NCI-H2227 treated with DMSO at 0.1 percent for 48 hours (cell line): ENCODE results near the gene CD200R1L.
"Not testable (repeated sequence)": the region's sequence is repeated elsewhere in the genome, so short reads cannot be mapped to it uniquely, and the experiment has no call there.

Experiments used
- DNase-seq: peaks from one replicate; lab custom pipeline; 2025; lab: John Stamatoyannopoulos, UW

The CD200R1L gene, protein sequence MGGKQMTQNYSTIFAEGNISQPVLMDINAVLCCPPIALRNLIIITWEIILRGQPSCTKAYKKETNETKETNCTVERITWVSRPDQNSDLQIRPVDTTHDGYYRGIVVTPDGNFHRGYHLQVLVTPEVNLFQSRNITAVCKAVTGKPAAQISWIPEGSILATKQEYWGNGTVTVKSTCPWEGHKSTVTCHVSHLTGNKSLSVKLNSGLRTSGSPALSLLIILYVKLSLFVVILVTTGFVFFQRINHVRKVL

DNA sequence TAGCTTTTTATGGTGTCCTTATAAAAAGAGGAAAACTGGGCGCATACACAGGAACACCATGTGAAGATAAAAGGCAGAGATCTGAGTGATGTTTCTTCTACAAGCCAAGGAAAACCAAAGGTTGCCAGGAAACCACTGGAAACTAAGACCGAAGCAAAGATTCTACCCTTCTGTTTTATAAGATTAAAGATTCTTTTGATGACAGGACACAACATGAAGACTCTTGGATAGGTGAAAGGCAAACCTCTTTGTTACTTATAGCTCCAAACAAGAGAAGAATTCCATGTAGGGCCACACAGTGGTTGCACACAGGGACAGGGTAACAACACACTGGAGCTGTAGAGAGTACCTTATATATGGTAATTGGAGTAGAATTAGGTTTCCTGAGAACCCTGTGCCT lies at the start of gene CD200R1L:
Gene CD200R1L, minus strand, starts transcription at position 101 of the 400 bp plus-strand sequence. CDS start 17,497 bp downstream, outside the sequence.
- no peak for DNase-seq

DNA sequence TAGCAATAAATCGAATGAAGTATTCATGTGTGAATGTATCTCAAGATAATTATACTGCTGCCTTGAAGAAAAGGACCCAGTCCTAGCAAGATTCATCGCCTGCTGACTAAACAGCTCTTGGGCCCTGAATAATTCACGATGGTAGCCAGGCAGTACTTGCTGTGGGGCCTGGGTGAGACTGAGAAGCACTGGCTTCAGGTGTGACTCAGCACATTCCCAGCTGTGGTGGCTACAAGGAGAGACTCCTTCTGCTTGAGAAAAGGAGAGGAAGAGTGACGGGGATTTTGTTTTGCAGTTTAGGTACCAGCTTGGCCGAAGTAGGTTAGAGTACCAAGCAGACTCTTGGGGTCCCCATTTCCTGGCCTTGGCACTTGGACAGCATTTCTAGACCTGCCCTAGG lies 47.6 kb upstream of the CD200R1L start:
- DNase-seq: no peak

DNA sequence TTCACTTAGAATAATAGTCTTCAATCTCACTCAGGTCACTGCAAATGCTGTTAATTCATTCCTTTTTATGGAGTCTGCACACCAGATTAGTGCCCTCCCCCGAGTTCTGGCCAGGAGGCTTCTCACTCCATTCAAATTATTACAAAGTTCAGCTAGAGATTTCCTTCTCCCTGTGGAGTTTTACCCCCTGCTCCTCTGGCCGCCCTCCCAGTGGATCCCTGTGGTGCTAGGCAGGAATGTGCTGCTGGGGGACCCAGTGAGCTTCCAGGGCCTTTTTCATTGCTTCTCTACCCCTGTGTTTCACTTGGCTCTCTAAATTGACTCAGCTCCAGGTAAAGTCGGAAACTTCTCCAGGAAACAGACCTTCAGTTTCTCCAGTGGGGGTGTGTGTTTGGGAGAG lies 42.7 kb upstream of the CD200R1L start:
- no peak for DNase-seq

DNA sequence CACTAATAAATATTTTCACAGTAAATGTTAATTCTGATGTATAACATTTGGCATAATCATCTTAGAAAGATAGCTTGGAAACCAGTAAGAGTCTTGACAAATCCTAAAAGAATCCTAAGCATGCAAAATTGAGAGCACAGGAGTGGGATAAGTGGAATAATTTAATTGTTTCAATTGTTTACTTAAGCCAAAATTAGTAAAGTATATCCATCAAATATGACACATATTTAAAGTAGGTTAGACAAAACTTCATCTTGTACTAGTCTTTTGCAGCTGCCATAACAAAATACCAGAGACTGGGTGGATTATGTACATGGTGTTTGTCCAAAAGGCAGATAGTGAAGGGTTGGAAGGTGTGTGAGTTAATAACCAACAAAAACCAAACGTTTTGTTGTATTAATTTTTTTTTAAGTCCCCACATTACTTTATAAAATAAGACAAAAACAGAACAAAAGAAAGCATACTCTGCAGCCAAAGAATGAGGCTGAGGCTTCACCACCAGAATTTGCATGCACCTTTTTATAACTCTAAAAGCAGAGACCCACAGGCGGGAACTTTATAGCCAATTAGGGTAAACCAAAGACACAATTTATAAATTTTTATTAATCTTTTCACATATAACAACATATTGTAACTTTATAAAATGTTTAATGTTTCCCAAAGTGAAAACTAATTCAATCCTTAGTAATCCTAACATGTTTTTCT lies 41.9 kb upstream of the CD200R1L start:
- DNase-seq: no peak

DNA sequence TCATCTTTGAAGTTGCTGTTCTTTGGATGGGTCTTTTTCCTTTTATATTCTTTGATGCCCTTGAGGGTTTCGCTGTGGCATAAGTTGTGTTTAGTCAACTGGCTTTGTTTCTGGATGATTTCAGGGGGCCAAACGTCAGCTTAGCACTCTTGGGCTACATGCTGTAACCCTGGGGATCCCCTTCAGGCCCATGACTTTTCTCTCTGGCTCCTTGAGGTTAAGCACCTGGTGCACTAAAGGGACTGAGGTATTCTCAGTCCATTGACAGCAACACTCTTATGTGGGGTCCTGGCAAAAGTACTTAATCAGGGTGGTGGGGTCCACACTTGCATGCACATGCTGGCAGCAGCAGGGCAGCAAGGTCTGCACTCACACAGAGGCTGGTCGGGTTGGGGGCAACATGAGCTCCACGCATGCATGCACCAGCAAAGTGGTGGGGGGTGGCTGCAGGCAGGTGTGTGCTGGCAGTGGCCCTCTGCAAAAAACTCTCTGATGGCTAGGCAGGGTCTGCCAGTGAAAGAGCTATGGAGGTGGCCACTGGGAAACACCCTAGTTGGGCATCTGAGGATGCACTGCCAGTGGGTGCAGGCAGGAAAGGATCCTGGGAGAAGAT lies 38.1 kb upstream of the CD200R1L start:
- no peak for DNase-seq

DNA sequence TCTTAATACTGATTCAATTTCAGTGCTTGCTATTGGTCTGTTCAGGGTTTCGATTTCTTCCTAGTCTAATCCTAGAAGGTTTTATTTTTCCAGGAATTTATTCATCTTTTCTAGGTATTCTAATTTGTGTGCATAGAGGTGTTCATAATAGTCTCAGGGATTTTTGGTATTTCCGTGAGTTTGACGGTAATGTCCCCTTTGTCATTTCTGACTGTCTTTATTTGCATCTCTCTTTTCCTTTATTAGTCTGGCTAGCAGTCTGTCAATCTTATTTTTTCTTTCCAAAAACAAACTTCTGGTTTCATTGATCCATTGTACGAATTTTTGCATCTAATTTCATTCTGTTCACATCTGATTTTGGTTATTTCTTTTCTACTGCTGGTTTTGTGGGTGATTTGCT lies 35.2 kb upstream of the CD200R1L start:
- DNase-seq: no peak

DNA sequence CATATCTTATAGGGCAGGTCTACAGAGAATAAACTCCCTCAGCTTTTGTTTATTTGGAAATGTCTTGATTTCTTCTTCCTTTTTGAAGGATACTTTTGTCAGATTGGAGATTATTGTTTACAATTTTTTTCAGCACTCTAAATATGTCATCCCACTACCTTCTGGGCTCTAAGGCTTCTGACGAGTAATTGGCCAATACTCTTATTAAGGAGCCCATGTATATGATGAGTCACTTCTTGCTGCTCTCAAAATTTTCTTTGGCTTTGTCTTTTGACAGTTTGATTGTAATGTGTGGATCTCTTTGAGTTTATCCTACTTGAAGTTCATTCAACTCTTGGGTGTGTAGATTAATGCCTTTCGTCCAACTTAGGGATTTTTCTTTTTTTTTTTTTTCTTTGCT lies 28.9 kb upstream of the CD200R1L start:
- DNase-seq: no peak

DNA sequence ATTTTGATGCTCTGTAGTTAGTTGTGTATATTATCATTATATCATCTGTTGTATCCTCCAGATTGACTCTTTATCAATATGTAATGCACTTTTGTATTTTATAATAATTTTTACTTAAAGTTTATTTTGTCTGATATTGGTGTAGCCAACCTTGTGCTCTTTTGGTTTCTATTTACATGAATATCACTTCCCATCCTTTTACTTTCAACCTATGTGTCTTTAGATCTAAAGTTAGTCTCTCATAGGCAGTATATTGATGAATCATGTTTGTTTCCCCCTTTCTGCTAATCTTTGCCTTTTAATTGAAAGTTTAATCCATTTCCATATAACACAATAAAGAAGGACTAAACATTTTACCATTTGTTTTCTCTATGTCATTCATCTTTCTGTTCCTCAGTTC lies 28.1 kb upstream of the CD200R1L start:
- no peak for DNase-seq

DNA sequence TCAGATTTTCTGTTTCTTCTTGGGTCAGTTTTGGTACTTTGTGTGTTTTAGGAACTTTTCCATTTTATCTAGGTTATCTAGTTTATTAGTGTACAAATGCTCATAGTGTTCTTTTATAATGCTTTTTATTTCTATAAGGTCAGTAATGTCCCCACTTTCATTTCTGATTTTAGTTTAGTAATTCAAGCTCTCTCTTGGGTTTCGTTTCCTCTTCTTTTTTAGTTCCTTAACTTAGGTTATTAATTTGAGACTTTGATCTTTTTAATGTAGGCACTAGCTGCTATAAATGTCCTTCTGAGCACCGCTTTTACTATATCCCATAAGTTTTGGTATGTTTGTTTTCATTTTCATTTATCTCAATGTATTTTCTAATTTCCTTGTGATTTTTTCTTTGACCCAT lies 27.0 kb upstream of the CD200R1L start:
- DNase-seq: no peak

DNA sequence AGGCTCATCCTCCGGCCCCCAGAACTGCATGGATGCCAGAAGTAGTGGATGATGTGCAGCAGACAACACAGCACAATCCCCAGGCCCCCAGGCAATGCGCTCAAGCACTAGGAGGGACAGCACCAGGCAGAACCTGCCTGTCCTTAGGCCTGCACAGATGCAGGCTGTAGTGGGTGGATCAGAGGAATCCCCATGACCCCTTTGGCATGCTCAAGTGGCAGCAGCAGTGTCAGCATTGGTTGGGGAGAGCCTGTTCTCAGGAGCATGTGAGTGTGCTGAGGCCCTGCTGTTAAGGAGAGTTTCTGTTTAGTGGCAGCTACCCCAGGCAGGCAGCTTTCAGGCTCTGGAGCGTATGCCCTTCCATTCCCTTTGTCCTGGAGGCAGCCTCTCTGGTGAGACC lies 25.1 kb upstream of the CD200R1L start:
- no peak for DNase-seq

DNA sequence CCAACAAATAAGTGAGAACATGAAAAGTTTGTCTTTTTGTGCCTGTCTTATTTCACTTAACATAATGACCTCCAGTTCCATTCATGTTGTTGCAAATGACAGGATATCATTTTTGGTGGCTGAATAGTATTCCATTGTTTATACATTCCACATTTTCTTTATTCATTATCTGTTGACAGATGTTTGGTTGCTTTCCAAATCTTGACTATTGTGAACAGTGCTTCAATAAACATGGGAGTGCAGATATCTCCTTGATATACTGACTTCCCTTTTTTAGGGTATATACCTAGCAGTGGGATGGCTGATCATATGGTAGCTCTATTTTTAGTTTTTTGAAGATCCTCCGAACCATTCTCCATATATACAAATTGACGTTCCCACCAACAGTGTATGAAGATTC lies 19.1 kb upstream of the CD200R1L start:
- DNase-seq: no peak

DNA sequence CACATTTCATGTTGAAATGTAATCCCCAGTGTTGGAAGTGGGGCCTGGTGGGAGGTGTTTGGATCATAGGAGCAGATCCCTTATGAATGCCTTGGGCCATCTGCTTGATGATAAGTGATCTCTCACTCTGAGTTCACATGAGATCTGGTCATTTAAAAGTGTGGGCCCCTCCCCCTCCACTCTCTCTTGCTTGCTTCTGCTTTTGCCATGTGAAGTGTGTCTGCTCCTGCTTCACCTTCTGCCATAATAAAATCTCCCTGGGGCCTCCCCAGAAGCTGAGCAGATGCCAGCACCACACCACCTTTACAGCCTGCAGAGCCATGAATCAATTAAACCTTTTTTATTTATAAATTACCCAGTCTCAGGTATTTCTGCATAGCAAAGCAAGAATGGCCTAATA lies 14.2 kb upstream of the CD200R1L start:
- DNase-seq: no peak

DNA sequence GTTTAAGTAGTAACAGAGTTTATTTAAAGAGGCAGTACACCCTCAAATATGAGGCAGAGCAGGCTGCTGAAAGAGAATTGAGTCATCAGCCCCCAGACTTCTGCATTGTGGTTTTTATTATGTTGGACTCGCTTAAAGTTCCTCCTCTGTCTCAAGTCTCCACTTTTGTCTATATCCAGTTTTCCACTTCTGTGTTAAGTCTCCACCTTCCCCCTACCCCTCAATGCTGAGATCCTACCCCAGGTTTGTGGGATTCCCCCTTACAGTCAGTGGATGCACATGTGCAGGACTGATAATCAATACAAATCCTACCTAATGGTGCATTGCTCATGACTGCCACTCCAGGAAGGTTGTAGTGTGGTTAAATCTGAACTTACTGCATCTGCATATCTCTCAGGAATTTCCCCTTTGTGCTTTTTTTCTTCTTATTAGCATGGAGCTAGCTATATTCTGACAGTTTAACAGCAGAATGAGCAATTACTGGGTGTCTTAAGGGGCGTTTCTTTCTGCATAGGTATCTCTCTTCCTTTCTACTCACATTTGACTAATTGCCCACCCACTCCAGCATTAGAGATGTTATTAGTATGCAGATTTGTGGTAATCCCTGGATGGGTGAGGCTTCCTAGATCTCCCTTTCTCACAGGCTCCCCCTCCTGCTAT lies 11.9 kb upstream of the CD200R1L start:
- no peak for DNase-seq

DNA sequence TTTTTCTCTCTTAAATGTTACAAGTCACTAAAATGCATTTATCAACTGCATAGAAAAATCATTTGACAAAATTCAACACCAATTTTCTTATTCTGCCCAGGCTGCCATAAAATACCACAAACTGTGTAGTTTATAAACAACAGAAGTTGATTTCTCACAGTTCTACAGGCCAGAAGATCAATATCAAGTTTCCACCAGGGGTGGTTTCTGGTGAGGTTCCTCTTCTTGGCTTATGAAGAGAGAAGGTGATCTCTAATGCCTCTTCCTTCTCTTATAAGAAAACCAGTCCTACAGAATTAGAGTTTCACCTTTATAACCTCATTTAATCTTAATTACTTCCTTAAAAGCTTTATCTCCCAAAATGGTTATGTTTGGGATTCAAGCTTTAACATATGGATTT lies 10.9 kb upstream of the CD200R1L start:
- DNase-seq: no peak

DNA sequence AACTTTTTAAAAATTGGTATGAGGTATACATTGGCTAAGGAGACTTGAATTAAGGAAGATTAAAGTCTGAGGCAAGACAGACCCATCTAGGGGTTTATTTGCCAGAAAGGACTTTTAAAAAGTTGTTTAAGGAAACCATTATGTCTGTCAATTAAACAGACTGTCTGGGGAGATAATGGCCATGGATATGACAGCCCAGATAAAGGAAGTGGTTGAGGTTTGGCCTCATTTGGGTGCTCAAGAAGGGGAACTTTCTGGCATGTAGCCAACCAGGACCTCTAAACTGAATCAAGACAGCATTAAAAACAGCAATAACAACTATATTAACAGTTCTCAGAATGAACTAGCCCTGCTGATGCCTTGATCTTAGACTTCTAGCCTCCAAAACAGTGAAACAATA lies 9.9 kb upstream of the CD200R1L start:
- DNase-seq: no peak

DNA sequence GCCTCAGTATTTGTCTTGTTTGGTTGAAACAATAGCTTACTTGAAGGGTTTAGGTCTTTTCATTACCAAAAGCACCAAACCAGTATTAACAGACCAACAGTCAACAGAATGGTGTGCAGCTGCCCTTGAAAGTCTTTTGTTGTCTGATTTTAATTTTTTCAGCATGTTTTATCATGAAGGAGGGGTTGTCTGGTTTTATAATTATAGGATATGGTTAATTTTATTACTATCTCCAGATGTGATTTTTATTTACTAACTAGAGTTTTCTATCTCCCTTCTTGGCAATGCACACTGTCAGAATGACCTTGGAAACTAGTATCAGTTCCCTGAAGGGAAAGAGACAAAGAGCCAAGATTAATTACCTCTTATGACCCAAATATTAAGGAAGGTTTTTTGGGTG lies 9.2 kb upstream of the CD200R1L start:
- DNase-seq: no peak

DNA sequence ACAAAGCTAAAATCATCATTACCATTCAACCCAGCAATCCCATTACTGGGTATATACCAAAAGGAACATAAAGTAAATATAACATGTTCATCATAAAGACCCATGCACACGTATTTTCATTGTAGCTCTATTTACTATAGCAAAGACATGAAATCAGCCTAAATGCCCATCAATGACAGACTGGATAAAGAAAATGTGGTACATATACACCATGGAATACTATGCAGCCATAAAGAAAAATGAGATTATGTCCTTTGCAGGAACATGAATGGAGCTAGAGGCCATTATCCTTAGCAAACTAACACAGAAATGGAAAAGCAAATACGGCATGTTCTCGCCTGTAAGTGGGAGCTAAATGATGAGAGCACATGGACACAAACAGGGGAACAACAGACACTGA lies 8.4 kb upstream of the CD200R1L start:
- not testable (repeated sequence) for DNase-seq

DNA sequence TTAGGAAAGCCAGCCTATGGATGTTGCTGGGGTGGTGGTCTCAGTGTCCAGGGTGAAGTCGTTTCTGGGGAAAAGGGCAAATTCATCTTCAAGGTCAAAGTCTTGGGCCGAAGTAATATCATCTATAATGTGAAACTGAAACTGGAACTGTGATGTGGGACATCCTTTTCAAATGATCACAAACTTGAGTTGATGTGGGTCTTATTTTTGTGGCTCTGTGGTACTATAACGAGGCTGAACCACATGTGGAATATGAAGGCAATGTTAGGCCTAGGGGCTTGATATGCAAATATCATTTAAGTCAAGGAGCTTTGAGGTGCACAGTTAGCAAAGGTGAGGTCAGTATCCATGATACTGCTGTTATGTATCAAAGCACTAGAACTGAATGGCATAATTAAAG lies 1.5 kb upstream of the CD200R1L start:
- no peak for DNase-seq

DNA sequence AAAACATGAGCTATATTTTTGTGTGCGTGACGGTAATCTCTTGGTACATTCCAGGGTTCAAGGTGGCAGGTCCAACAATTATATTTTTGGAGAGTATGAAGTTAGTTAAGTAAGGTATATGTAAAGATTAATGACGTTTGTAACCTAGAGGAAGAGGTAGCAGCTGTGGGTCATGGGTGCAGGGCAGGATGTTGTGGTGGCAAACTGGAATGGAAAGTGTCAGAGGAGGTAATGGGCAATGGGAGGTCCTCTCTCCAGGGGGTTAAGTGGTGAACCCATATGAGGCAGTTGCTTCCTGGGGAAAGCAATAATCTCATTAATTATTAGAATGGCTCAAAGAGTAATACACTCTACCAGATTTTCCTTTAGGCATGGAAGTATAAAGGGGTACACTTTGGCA lies 1.0 kb upstream of the CD200R1L start:
- DNase-seq: no peak

DNA sequence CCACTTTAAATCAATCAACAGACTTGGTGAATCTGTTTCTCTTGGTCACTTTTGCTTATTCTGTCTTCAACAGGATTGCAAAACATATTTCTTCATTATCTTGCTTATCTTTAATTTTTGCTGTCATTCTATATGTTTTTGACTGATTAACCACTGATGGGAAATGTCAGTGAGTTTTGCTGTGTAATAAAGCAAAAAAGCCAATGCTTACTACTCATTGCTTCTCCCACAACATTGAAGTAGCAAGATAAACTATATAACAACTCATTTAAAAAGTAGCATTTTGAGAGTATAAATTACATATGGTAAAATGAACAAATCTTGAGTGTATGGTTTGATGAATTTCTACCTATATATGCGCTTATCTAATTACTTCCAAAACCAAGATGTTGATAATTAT lies 892 bp downstream of the CD200R1L start:
- no peak for DNase-seq

DNA sequence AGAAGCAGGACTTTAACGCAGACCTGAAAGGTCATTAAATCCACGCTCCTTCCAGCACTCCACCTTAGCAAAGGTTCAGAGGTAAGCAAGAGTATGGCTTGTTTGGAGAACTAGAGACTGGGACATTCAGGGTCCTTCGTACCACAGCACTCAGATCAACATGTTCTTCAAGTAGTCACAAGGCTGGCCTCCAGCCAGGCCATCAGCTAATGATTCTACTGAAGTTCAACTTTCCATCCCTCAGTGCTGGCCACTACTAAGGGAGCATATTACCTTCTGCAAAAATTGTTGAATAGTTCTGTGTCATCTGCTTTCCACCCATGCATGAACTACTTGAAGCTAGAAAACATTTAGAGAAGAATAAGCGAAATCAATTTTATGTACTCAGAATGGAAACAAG lies 17.6 kb downstream of the CD200R1L start:
- DNase-seq: no peak

DNA sequence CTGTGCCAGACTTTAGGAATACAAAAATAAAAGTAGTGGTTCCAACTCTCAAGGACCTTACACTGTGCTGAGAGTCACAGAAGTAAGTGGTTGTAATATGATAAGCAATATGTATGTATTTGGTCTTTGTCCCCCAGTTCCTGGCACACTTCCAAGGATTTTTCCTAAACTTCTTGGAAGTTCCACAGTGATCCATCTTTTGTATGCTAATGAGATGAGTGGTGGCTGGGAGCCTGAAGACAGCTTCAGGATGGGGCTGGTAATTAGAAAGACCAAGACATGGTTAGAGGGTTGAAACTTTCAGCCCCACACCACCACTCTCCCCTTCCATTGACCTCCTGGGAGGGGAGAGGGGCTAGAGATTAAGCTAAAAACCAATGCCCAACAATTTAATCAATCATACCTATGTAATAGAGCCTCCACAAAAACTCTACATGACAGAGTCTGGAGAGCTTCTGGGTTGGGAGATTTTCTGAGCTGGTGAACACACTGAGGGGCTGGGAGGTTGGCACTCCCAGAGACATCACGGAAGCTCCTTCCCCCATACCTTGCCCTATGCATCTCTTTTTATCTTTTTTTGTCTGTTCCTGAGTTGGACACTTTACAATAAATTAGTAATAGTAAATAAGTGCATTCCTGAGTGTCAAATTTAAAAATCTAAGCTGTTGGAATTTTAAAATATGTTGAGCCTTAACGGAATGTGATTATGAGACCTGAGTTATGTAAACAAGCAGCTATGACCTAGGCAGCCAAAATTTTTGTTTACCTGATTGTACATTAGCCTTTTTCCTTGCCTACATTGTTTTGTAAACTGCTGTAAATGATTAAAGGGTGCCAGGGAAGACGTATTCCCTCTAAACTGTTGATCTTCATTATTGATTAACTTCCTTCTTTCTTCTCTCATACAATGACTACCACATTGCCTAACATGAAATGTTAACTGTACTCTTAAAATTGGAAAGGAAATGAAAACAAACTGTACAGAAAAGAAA lies 24.3 kb downstream of the CD200R1L start:
- DNase-seq: no peak
